Thymus (tissue), 11 donors: Measurements from ENCODE around the gene MYH10. TPM values are rescaled to one million over a fixed set of nuclear protein-coding genes. Genes with fewer than 3 reads are reported as not detected.
"Not testable (repeated sequence)": the region's sequence is repeated elsewhere in the genome, so short reads cannot be mapped to it uniquely, and the experiment has no call there.

Experiments
- DNase-seq, 9 donors: peaks; one replicate each; pipeline ENCODE4 v3.0.0-alpha.2; 2013; ENCODE audit warnings: low spot score in 9 of 9, low read depth in 6 of 9, missing footprints in 1 of 9
- H3K27ac ChIP-seq, 2 donors: one replicate each; pipeline ENCODE4 v1.5.1; 2013; ENCODE audit warnings: control low read depth in 1 of 2, low read depth in 1 of 2, low read length in 1 of 2, mild to moderate bottlenecking in 1 of 2, moderate library complexity in 1 of 2
- H3K27me3 ChIP-seq, 2 donors: one replicate each; pipeline ENCODE4 v1.5.1; 2013; ENCODE audit warnings: low read length in 1 of 2; ENCODE audit not compliant: control insufficient read depth in 2 of 2, insufficient read depth in 1 of 2
- H3K36me3 ChIP-seq, 2 donors: one replicate each; pipeline ENCODE4 v1.5.1; 2013; ENCODE audit warnings: low read length in 1 of 2, mild to moderate bottlenecking in 1 of 2, moderate library complexity in 1 of 2; ENCODE audit not compliant: control insufficient read depth in 2 of 2, insufficient read depth in 2 of 2
- H3K4me1 ChIP-seq, 2 donors: one replicate each; pipeline ENCODE4 v1.5.1; 2013; ENCODE audit warnings: low read length in 2 of 2; ENCODE audit not compliant: control insufficient read depth in 2 of 2, insufficient read depth in 2 of 2
- H3K4me3 ChIP-seq, 2 donors: one replicate each; pipeline ENCODE4 v1.5.1; 2013; ENCODE audit warnings: low read length in 2 of 2, control low read depth in 1 of 2, mild to moderate bottlenecking in 1 of 2
- H3K9me3 ChIP-seq, 2 donors: one replicate each; pipeline ENCODE4 v1.5.1; 2013; ENCODE audit warnings: low read length in 1 of 2, mild to moderate bottlenecking in 1 of 2; ENCODE audit not compliant: control insufficient read depth in 2 of 2, insufficient read depth in 1 of 2
- WGBS: extraction: QIAGEN DNeasy Blood & Tissue Kit; methylation state at CpG from one replicate; pipeline ENCODE4 v1.1.7; 2013; 5-methylcytosine and 5-hydroxymethylcytosine counted together
- polyA plus RNA-seq: library from polyadenylated mRNA; stranded (reverse); fragments of 200-250 nt; gene quantifications from one replicate; pipeline ENCODE4 v1.2.3, GENCODE V29; 2013
- total RNA-seq: library from RNA; stranded (reverse); fragments of 120-200 nt; gene quantifications from one replicate; pipeline ENCODE4 v1.2.4, GENCODE V29; 2013
- donor health status: healthy.

Gene MYH10
- total and polyA plus RNA-seq, 2 donors: 4.2 to 13.2 TPM

DNA sequence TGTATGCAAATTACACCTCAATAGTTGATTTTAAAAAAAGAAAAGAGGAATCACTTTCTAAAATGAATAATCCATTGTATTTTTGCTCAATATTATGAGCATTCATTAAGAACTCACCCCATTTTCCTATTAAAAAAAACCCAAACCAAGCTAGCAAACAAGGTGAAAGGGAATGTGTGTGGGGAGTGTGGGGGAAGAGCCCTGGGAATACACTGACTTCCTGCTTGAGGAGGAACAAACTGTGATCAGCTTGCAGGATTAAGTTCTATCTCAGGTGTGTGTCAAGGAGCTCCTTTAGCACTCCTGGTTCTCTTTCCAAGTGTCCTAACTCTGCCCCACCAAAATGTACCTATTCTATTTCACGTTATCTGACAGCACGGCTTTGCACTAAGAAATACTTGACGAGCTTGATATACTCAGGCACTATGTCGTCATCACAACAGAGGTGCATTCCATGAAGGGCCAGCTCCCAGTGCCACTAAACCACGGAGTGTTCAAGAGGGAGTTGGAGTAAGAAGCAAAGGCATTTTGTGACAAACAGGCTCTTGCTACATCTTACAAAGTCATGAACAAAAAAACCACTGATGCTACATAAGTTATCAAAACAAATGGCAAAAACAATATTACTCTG, 73.2 kb downstream of the MYH10 start:
- peaks cover 0 to 3% of the 10 kb centered on the region in 2 donors for H3K9me3 ChIP-seq
- no peak overlapping the region for H3K27ac ChIP-seq
- 99% methylated on average over 5 of the region's 5 CpGs for WGBS
- H3K4me1 ChIP-seq: no peaks in the 10 kb centered on the region
- H3K27me3 ChIP-seq: no peaks in the 10 kb centered on the region
- no peak for DNase-seq
- no peaks in the 10 kb centered on the region for H3K36me3 ChIP-seq
- no peak overlapping the region for H3K4me3 ChIP-seq

- H3K9me3 ChIP-seq: peaks cover 0 to 3% of the 10 kb centered on the region in 2 donors
- 99% methylated on average over 9 of the region's 9 CpGs for WGBS
- H3K4me3 ChIP-seq: no peak overlapping the region
- no peak for DNase-seq
- H3K4me1 ChIP-seq: no peaks in the 10 kb centered on the region
- H3K27ac ChIP-seq: no peak overlapping the region
- H3K27me3 ChIP-seq: no peaks in the 10 kb centered on the region
- no peaks in the 10 kb centered on the region for H3K36me3 ChIP-seq
These were observed 74.5 kb downstream of the MYH10 start for GRCh38 chr17:8556074-8556473.

DNA sequence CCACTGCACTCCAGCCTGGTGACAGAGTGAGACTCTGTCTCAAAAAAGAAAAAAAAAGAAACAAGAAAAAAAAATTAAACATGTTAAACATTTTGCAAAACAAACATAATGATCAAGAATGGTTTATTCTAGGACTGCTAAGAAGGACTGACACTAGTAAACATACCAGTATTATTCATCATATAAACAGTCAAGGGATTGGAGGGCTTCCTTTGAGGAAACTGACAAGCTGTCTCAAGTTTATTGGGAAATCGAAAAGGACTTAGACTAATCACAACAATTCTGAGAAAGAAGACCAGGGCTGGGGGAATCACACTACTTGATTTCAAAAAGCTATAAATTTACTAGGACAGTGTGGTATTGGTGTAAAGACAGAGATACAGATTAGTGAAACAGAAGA, 75.5 kb downstream of the MYH10 start:
- 94% methylated on average over 1 of the region's 1 CpG for WGBS
- Histone ChIP-seq H3K4me3 (no peak overlapping the region), H3K27ac (no peak overlapping the region), H3K27me3 (no peaks in the 10 kb centered on the region), H3K4me1 (no peaks in the 10 kb centered on the region), H3K9me3 (peaks cover 0 to 3% of the 10 kb centered on the region in 2 donors), H3K36me3 (no peaks in the 10 kb centered on the region)
- DNase-seq: no peak

GRCh38 chr17:8552577-8553320, 77.8 kb downstream of the MYH10 start:
- Histone ChIP-seq H3K27ac (no peak overlapping the region), H3K27me3 (no peaks in the 10 kb centered on the region), H3K36me3 (peaks cover 0 to 3% of the 10 kb centered on the region in 2 donors), H3K4me3 (no peak overlapping the region), H3K4me1 (no peaks in the 10 kb centered on the region), H3K9me3 (peaks cover 0 to 3% of the 10 kb centered on the region in 2 donors)
- WGBS: 96% methylated on average over 9 of the region's 9 CpGs
- no peak for DNase-seq

- Histone ChIP-seq H3K4me1 (no peaks in the 10 kb centered on the region), H3K27ac (no peak overlapping the region), H3K27me3 (no peaks in the 10 kb centered on the region), H3K36me3 (no peaks in the 10 kb centered on the region), H3K4me3 (no peak overlapping the region), H3K9me3 (no peaks in the 10 kb centered on the region)
- WGBS: 97% methylated on average over 8 of the region's 8 CpGs
- DNase-seq: no peak
These were observed 87.7 kb downstream of the MYH10 start for GRCh38 chr17:8542599-8543502.

DNA sequence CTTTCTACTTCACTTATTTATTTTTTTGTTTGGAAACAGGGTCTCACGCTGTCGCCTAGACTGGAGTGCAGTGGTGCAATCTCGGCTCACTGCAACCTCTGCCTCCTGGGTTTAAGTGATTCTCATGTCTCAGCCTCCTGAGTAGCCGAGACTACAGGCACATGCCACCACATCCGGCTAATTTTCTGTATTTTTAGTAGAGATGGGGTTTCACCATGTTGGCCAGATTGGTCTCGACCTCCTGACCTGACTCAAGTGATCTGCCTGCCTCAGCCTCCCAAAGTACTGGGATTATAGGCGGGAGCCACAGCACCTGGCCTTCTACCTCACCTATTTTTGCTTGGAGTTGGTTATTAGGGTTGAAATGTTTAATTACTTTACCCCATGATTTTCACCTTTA, 90.5 kb downstream of the MYH10 start:
- WGBS: 97% methylated on average over 7 of the region's 7 CpGs
- not testable (repeated sequence) for DNase-seq, H3K4me1 ChIP-seq, H3K4me3 ChIP-seq, H3K9me3 ChIP-seq, H3K27ac ChIP-seq, H3K27me3 ChIP-seq, H3K36me3 ChIP-seq

- Histone ChIP-seq H3K36me3 (peaks cover 0 to 6% of the 10 kb centered on the region in 2 donors), H3K4me3 (no peak overlapping the region), H3K27me3 (no peaks in the 10 kb centered on the region), H3K4me1 (no peaks in the 10 kb centered on the region), H3K27ac (no peak overlapping the region), H3K9me3 (no peaks in the 10 kb centered on the region)
- DNase-seq: no peak
- 61% methylated on average over 3 of the region's 3 CpGs for WGBS
These were observed 92.8 kb downstream of the MYH10 start for GRCh38 chr17:8537734-8538133.

DNA sequence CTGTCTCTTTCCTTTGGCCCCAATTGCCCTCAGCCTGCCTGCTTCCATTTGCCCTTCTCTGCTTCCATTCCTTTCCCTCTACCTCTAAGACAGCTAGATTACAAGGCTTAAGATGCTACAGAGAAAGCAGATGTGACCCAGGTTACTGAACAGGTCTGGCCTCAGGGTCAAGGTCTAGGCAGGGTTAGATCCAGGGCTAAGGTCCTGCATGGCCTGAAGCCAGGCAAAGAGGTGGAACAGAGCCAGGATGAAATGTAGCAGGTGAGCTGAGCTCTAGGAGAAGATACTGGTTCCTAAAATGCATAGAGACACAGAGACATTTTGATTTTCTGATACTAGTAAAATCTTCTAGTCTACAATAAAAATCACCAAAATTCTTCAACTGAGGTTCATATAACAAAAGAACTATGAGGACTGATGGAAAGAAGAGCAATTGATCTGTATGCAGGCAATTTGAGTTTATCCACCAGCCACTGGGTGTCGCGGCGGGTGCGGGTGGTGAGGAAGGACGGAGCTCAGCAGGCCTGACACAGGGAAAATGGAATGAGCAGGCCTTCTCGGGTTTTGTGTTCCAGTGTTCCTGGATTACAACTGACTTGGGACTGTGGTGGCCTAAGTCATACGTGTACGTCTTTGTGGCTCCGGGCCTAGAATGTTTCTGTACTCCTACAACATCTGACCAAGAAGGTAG, 95.9 kb downstream of the MYH10 start:
- Histone ChIP-seq H3K36me3 (peaks cover 0 to 6% of the 10 kb centered on the region in 2 donors), H3K4me3 (no peak overlapping the region), H3K27me3 (no peaks in the 10 kb centered on the region), H3K9me3 (no peaks in the 10 kb centered on the region), H3K27ac (no peak overlapping the region), H3K4me1 (no peaks in the 10 kb centered on the region)
- 97% methylated on average over 9 of the region's 9 CpGs for WGBS
- DNase-seq: no peak
